ENCODE data around the gene CHRNA5. TPM values are rescaled to one million over a fixed set of nuclear protein-coding genes. Genes with fewer than 3 reads are reported as not detected.
"Not testable (repeated sequence)": the region's sequence is repeated elsewhere in the genome, so short reads cannot be mapped to it uniquely, and the experiment has no call there.

Gene CHRNA5
- total and polyA plus RNA-seq, 2 experiments from 2014 or later, result 1.1 to 3.1 TPM

DNA sequence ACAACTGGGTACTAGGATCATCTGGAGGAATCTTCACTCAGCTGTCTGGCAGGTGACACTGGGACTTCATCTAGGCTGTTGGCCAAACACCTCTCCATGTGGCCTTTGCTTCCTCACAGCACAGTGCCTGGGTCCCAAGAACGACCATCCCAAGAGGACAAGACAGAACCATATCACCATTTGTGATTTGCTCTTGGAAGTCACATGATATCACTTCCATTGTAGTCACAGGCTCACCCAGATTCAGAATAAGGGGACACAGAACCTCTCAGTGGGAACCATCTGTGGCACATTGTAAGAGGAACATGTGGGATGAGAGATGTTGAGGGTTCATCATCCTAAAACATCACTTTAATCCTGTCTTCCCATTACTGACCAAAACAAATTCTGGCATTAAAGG lies 27.0 kb upstream of the CHRNA5 start:
- WGBS (ENCODE audit: low lambda C conversion rate, missing lambda C conversion rate), result 79% methylated on average over 1 of the region's 1 CpG

DNA sequence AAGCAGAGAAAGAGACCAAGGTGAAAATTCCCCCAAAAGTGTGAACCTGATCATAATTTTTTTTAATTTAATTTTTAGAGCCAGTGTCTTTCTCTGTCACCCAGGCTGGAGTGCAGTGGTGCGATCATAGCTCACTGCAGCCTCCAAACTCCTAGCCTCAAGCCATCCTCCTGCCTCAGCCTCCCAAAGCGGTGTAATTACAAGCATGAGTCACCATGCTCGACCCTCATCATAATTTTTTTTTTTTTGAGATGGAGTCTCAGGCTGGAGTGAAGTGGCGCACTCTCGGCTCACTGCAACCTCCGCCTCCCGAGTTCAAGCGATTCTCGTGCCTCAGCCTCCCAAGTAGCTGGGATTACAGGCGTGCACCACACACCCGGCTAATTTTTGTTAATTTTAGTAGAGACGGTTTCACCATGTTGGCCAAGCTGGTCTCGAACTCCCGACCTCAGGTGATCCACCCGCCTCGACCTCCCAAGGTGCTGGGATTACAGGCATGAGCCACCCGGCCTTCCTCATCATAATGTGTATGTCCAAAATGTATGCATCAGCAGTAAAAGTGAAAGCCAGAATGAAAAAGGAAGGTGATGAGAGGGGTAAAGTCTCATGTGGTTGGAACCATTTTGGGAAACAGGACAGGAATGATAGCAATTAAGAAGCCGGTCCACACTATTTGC lies 25.7 kb upstream of the CHRNA5 start:
- Histone ChIP-seq H3K4me1 (ENCODE audit: insufficient read depth) (peaks cover 14% of the 10 kb centered on the region), H2AFZ (peak overlapping the region; percentile 88), H3K27ac (peak overlapping the region; percentile 95), H3K4me3 (peak overlapping the region; percentile 74), H3K79me2 (peaks cover 27% of the 10 kb centered on the region), H4K20me1 (ENCODE audit: insufficient read depth, poor library complexity, severe bottlenecking) (peaks cover 16% of the 10 kb centered on the region), H3K4me2 (peak overlapping the region; percentile 83)
- H3K9me2 ChIP-seq (replicated peaks; ENCODE audit: insufficient read depth); H3K36me3 ChIP-seq (replicated peaks; ENCODE audit: insufficient read depth, low read depth); H3K27me3 ChIP-seq; DNase-seq (ENCODE audit: low spot score); H3K9me3 ChIP-seq (ENCODE audit: low read depth): not testable (repeated sequence)
- WGBS (ENCODE audit: low lambda C conversion rate, missing lambda C conversion rate), result 88% methylated on average over 18 of the region's 18 CpGs

More for the DNA sequence above, 27.0 kb upstream of the CHRNA5 start:
- Histone ChIP-seq H3K4me2 (no peak overlapping the region), H3K9me3 (ENCODE audit: low read depth) (no peaks in the 10 kb centered on the region), H3K27ac (peak overlapping the region; percentile 62), H2AFZ (no peak overlapping the region), H3K27me3 (no peaks in the 10 kb centered on the region), H3K9me2 (replicated peaks; ENCODE audit: insufficient read depth) (no peaks in the 10 kb centered on the region), H3K36me3 (replicated peaks; ENCODE audit: insufficient read depth, low read depth) (no peaks in the 10 kb centered on the region), H3K4me1 (ENCODE audit: insufficient read depth) (peaks cover 14% of the 10 kb centered on the region), H4K20me1 (ENCODE audit: insufficient read depth, poor library complexity, severe bottlenecking) (peaks cover 16% of the 10 kb centered on the region), H3K4me3 (no peak overlapping the region), H3K79me2 (peaks cover 27% of the 10 kb centered on the region)
- TF ChIP-seq EZH2 (IDR thresholded peaks at IDR 0.05; ENCODE audit: borderline replicate concordance) (no peak), EZH2phosphoT487 (IDR thresholded peaks at IDR 0.05; ENCODE audit: low read depth, severe bottlenecking, unreplicated experiment) (no peak)
- TF ChIP-seq, protein P1, sequence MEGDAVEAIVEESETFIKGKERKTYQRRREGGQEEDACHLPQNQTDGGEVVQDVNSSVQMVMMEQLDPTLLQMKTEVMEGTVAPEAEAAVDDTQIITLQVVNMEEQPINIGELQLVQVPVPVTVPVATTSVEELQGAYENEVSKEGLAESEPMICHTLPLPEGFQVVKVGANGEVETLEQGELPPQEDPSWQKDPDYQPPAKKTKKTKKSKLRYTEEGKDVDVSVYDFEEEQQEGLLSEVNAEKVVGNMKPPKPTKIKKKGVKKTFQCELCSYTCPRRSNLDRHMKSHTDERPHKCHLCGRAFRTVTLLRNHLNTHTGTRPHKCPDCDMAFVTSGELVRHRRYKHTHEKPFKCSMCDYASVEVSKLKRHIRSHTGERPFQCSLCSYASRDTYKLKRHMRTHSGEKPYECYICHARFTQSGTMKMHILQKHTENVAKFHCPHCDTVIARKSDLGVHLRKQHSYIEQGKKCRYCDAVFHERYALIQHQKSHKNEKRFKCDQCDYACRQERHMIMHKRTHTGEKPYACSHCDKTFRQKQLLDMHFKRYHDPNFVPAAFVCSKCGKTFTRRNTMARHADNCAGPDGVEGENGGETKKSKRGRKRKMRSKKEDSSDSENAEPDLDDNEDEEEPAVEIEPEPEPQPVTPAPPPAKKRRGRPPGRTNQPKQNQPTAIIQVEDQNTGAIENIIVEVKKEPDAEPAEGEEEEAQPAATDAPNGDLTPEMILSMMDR (IDR thresholded peaks at IDR 0.05; ENCODE audit: poor library complexity), result no peak
- no peak for DNase-seq (ENCODE audit: low spot score)

DNA sequence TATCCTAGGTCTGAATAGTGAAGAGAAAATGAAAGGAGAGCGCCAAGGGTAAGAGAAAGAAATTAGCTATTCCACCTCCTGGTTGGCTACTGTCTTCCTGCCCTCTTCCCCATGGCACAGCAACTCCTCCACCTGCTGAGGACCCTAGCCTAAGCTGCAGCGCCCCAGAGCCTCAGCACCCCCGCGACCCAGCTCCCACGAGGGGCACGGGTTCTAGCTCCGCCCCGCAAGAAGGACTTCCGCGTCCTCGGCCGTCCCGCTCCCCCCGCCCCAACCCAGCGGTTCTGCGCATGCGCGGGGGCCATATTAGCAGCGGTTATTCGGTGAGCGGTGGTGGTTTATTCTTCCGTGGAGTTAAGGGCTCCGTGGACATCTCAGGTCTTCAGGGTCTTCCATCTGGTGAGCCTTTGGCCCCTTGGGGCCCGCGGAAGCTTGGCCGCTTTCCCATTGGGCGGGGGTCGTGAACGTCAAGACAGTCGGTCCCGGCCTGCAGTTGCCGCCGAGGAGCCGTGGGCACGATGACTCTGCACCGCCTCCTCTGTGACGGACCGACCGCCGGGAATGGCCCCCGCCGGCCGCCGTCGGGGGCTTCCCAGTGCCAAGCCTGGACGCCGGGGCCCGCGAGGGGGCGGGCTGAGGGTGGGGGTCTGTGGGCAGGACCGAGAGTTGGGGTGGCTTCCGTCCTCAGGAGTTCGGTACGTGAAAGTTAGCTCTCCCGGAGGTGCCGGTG lies 25.0 kb upstream of the CHRNA5 start, which contains the start of gene PSMA4:
Gene PSMA4 (plus strand): TSS at position 304 of the 730 bp plus-strand sequence. CDS start 1,484 bp downstream, outside the sequence.
- WGBS (ENCODE audit: low lambda C conversion rate, missing lambda C conversion rate), result under 1% methylated on average over 53 of the region's 56 CpGs
- H3K27me3 ChIP-seq, result no peaks in the 10 kb centered on the region

More for the DNA sequence above, 25.0 kb upstream of the CHRNA5 start, which contains the start of gene PSMA4:
- H3K4me2 ChIP-seq, result peak within 1 kb of the TSS; percentile 83
- H3K36me3 ChIP-seq (replicated peaks; ENCODE audit: insufficient read depth, low read depth), result no peaks in the 10 kb centered on the region
- peaks cover 16% of the 10 kb centered on the region for H4K20me1 ChIP-seq (ENCODE audit: insufficient read depth, poor library complexity, severe bottlenecking)
- peak within 1 kb of the TSS; percentile 95 for H3K27ac ChIP-seq
- H3K4me1 ChIP-seq (ENCODE audit: insufficient read depth), result peaks cover 14% of the 10 kb centered on the region
- TF ChIP-seq EZH2 (IDR thresholded peaks at IDR 0.05; ENCODE audit: borderline replicate concordance) (no peak), EZH2phosphoT487 (IDR thresholded peaks at IDR 0.05; ENCODE audit: low read depth, severe bottlenecking, unreplicated experiment) (no peak)
- TF ChIP-seq, protein P1 (IDR thresholded peaks at IDR 0.05; ENCODE audit: poor library complexity), result no peak
- H3K79me2 ChIP-seq, result peaks cover 27% of the 10 kb centered on the region
- H3K4me3 ChIP-seq, result peak within 1 kb of the TSS; percentile 74
- no peaks in the 10 kb centered on the region for H3K9me2 ChIP-seq (replicated peaks; ENCODE audit: insufficient read depth)
- peak within 1 kb of the TSS; percentile 88 for H2AFZ ChIP-seq
- no peaks in the 10 kb centered on the region for H3K9me3 ChIP-seq (ENCODE audit: low read depth)
- peak; percentile 94 for DNase-seq (ENCODE audit: low spot score)

Data from hepatocyte (in vitro differentiated cells).